IPS-15b (cell line): ENCODE data around the gene PRAC2.

Experiments
- H3K27me3 ChIP-seq: one replicate; pipeline ENCODE4 v1.6.1; 2013; ENCODE audit warnings: low read length; ENCODE audit not compliant: control insufficient read depth, insufficient read depth
- H3K36me3 ChIP-seq: one replicate; pipeline ENCODE4 v1.6.1; 2013; ENCODE audit warnings: low read length; ENCODE audit not compliant: control insufficient read depth, insufficient read depth
- H3K4me1 ChIP-seq: one replicate; pipeline ENCODE4 v1.6.1; 2013; ENCODE audit warnings: mild to moderate bottlenecking, low read length; ENCODE audit not compliant: control insufficient read depth, insufficient read depth
- H3K4me3 ChIP-seq: one replicate; pipeline ENCODE4 v1.5.1; 2013; ENCODE audit warnings: low read depth, low read length
- H3K9ac ChIP-seq: one replicate; pipeline ENCODE4 v1.6.1; 2013; ENCODE audit warnings: low read depth, mild to moderate bottlenecking, low read length
- H3K9me3 ChIP-seq: one replicate; pipeline ENCODE4 v1.6.1; 2013; ENCODE audit warnings: mild to moderate bottlenecking, low read length; ENCODE audit not compliant: control insufficient read depth, insufficient read depth

Gene PRAC2

GRCh38 chr17:48730240-48730550 is 7.2 kb downstream of the PRAC2 start:
- Histone ChIP-seq H3K9ac (no peak overlapping the region), H3K4me1 (no peaks in the 10 kb centered on the region), H3K27me3 (peaks cover 100% of the 10 kb centered on the region), H3K9me3 (no peaks in the 10 kb centered on the region), H3K36me3 (no peaks in the 10 kb centered on the region), H3K4me3 (no peak overlapping the region)

GRCh38 chr17:48731355-48731754 is 8.4 kb downstream of the PRAC2 start:
- Histone ChIP-seq H3K36me3 (no peaks in the 10 kb centered on the region), H3K4me1 (no peaks in the 10 kb centered on the region), H3K9me3 (no peaks in the 10 kb centered on the region), H3K4me3 (no peak overlapping the region), H3K27me3 (peaks cover 100% of the 10 kb centered on the region), H3K9ac (no peak overlapping the region)

GRCh38 chr17:48732688-48733629 is 10.0 kb downstream of the PRAC2 start:
- Histone ChIP-seq H3K36me3 (no peaks in the 10 kb centered on the region), H3K9me3 (no peaks in the 10 kb centered on the region), H3K4me3 (no peak overlapping the region), H3K9ac (no peak overlapping the region), H3K4me1 (no peaks in the 10 kb centered on the region), H3K27me3 (peaks cover 100% of the 10 kb centered on the region)

GRCh38 chr17:48733632-48734328 is 10.8 kb downstream of the PRAC2 start:
- Histone ChIP-seq H3K4me3 (peak overlapping the region; percentile 20), H3K4me1 (no peaks in the 10 kb centered on the region), H3K9ac (no peak overlapping the region), H3K36me3 (no peaks in the 10 kb centered on the region), H3K27me3 (peaks cover 100% of the 10 kb centered on the region), H3K9me3 (no peaks in the 10 kb centered on the region)

GRCh38 chr17:48734333-48735061 is 11.5 kb downstream of the PRAC2 start:
- H3K9ac ChIP-seq: no peak overlapping the region

GRCh38 chr17:48735062-48735351 is 12.0 kb downstream of the PRAC2 start:
- H3K36me3 ChIP-seq: no peaks in the 10 kb centered on the region
- peaks cover 100% of the 10 kb centered on the region for H3K27me3 ChIP-seq
- H3K4me1 ChIP-seq: no peaks in the 10 kb centered on the region
- H3K4me3 ChIP-seq: peak overlapping the region; percentile 20
- no peaks in the 10 kb centered on the region for H3K9me3 ChIP-seq
- H3K9ac ChIP-seq: no peak overlapping the region

More at GRCh38 chr17:48734333-48735061, 11.5 kb downstream of the PRAC2 start:
- Histone ChIP-seq H3K36me3 (no peaks in the 10 kb centered on the region), H3K27me3 (peaks cover 100% of the 10 kb centered on the region), H3K4me3 (peak overlapping the region; percentile 20), H3K4me1 (no peaks in the 10 kb centered on the region), H3K9me3 (no peaks in the 10 kb centered on the region)

GRCh38 chr17:48737330-48738043 is 14.5 kb downstream of the PRAC2 start:
- H3K36me3 ChIP-seq: no peaks in the 10 kb centered on the region
- peaks cover 100% of the 10 kb centered on the region for H3K27me3 ChIP-seq
- H3K4me1 ChIP-seq: no peaks in the 10 kb centered on the region
- H3K9ac ChIP-seq: no peak overlapping the region
- H3K9me3 ChIP-seq: no peaks in the 10 kb centered on the region
- peak overlapping the region; percentile 10 for H3K4me3 ChIP-seq

- peaks cover 100% of the 10 kb centered on the region for H3K27me3 ChIP-seq
- H3K9ac ChIP-seq: no peak overlapping the region
- H3K4me3 ChIP-seq: peak overlapping the region; percentile 10
- H3K4me1 ChIP-seq: no peaks in the 10 kb centered on the region
- no peaks in the 10 kb centered on the region for H3K9me3 ChIP-seq
- no peaks in the 10 kb centered on the region for H3K36me3 ChIP-seq
These were observed 15.4 kb downstream of the PRAC2 start for GRCh38 chr17:48738424-48738802.

GRCh38 chr17:48738803-48739526 is 16.0 kb downstream of the PRAC2 start:
- H3K36me3 ChIP-seq: no peaks in the 10 kb centered on the region
- H3K27me3 ChIP-seq: peaks cover 100% of the 10 kb centered on the region
- no peaks in the 10 kb centered on the region for H3K4me1 ChIP-seq
- no peak overlapping the region for H3K4me3 ChIP-seq
- no peaks in the 10 kb centered on the region for H3K9me3 ChIP-seq
- no peak overlapping the region for H3K9ac ChIP-seq

GRCh38 chr17:48740537-48740936 is 17.6 kb downstream of the PRAC2 start:
- H3K9me3 ChIP-seq: no peaks in the 10 kb centered on the region
- no peaks in the 10 kb centered on the region for H3K4me1 ChIP-seq
- no peak overlapping the region for H3K9ac ChIP-seq
- no peaks in the 10 kb centered on the region for H3K36me3 ChIP-seq
- H3K27me3 ChIP-seq: peaks cover 100% of the 10 kb centered on the region
- H3K4me3 ChIP-seq: no peak overlapping the region
